Ovary (tissue), 3 donors: ENCODE measurements around the gene FDX1.

ENCODE experiments used
- EP300 ChIP-seq: sonication (generic); formaldehyde crosslinking; IDR thresholded peaks from one replicate; pipeline ENCODE4 v1.6.1; 2017; ENCODE audit warnings: antibody characterized with exemption
- POLR2A ChIP-seq: fragments of 450-650 bp; IDR thresholded peaks from one replicate; pipeline ENCODE4 v1.6.1; 2017; ENCODE audit warnings: antibody characterized with exemption, mild to moderate bottlenecking, moderate library complexity
- TF ChIP-seq, protein P1 (sequence below), 3 donors: fragments of 450-650 bp in 2 of 3; fragments of 200-600 bp in 1 of 3; IDR thresholded peaks; one replicate each; pipeline versions ENCODE4 v1.5.1 to v1.8.0; 2016 to 2022; ENCODE audit warnings: antibody characterized with exemption in 3 of 3, mild to moderate bottlenecking in 1 of 3
- donor health status: DM: no; HTN: no; CAD: no.

DNA sequence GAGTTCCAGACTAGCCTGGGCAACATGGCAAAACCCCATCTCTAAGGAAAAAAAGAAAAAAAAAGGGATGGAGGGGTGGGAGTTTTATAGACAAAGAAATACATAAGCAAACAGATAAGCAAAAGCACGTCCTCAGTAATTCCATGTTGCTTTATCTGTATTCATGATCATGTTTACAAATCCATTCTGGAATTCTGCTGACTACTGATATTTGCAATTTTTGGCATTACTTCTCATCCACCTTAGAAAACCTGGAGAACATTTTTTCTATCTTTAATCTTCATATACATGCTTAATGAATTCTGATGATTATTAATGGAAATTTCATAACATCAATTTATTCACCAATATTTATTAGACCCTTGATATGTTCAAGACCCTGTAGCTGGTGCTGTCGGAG, 1.7 kb upstream of the FDX1 start:
- TF ChIP-seq, protein P1, sequence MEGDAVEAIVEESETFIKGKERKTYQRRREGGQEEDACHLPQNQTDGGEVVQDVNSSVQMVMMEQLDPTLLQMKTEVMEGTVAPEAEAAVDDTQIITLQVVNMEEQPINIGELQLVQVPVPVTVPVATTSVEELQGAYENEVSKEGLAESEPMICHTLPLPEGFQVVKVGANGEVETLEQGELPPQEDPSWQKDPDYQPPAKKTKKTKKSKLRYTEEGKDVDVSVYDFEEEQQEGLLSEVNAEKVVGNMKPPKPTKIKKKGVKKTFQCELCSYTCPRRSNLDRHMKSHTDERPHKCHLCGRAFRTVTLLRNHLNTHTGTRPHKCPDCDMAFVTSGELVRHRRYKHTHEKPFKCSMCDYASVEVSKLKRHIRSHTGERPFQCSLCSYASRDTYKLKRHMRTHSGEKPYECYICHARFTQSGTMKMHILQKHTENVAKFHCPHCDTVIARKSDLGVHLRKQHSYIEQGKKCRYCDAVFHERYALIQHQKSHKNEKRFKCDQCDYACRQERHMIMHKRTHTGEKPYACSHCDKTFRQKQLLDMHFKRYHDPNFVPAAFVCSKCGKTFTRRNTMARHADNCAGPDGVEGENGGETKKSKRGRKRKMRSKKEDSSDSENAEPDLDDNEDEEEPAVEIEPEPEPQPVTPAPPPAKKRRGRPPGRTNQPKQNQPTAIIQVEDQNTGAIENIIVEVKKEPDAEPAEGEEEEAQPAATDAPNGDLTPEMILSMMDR (IDR thresholded peaks at IDR 0.05) = no peak
- TF ChIP-seq POLR2A (no peak), EP300 (no peak)
